ENCODE results near the gene STT3B. TPM values are rescaled to one million over a fixed set of nuclear protein-coding genes. Genes with fewer than 3 reads are reported as not detected.

Gene STT3B
- total RNA-seq, 1 experiment from 2014 or later = 149 TPM

DNA sequence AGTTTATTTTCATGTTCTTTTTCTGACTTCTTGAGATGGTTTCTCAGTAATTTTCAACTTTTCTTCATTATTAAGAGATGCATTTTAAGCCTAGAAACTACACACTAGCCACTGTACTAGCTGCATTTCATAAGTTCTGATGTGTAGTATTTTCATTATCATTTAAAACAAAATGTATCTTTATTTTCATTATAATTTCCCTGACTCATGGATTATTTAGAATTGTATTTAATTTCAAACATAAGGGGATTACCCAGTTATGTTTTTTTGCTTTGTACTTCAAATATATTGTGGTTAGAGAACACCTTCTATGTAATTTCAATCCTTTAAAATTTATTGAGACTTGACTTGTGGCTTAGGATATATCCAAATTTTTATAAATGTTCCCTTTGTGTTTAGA is 44.5 kb downstream of the STT3B start:
- Histone ChIP-seq H3K4me2 (ENCODE audit: low read length) (no peak overlapping the region), H3K9me2 (replicated peaks; ENCODE audit: low read length) (no peaks in the 10 kb centered on the region), H3K9ac (ENCODE audit: low read length) (no peak overlapping the region), H3K4me1 (ENCODE audit: insufficient read depth, low read length) (0 out of 2 replicates have a peak, but pooled peaks cover 2% of the 10 kb centered on the region), H3K27me3 (ENCODE audit: low read length) (no peaks in the 10 kb centered on the region), H3K36me3 (ENCODE audit: low read depth, low read length) (peaks cover 25% of the 10 kb centered on the region), H3K9me3 (ENCODE audit: low read length) (no peaks in the 10 kb centered on the region), H3K79me2 (ENCODE audit: low read length) (peaks cover 92% of the 10 kb centered on the region), H2AFZ (ENCODE audit: low read length) (no peak overlapping the region), H4K20me1 (ENCODE audit: low read length) (peaks cover 51% of the 10 kb centered on the region), H3F3A (ENCODE audit: low read length, unreplicated experiment) (peaks cover 4% of the 10 kb centered on the region), H3K27ac (ENCODE audit: low read length) (no peak overlapping the region), H3K4me3 (ENCODE audit: low read length) (no peak overlapping the region)
- TF ChIP-seq, protein P1, sequence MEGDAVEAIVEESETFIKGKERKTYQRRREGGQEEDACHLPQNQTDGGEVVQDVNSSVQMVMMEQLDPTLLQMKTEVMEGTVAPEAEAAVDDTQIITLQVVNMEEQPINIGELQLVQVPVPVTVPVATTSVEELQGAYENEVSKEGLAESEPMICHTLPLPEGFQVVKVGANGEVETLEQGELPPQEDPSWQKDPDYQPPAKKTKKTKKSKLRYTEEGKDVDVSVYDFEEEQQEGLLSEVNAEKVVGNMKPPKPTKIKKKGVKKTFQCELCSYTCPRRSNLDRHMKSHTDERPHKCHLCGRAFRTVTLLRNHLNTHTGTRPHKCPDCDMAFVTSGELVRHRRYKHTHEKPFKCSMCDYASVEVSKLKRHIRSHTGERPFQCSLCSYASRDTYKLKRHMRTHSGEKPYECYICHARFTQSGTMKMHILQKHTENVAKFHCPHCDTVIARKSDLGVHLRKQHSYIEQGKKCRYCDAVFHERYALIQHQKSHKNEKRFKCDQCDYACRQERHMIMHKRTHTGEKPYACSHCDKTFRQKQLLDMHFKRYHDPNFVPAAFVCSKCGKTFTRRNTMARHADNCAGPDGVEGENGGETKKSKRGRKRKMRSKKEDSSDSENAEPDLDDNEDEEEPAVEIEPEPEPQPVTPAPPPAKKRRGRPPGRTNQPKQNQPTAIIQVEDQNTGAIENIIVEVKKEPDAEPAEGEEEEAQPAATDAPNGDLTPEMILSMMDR (conservative IDR thresholded peaks at IDR 0.05; ENCODE audit: low read depth, low read length) = no peak
- TF ChIP-seq EZH2phosphoT487 (IDR thresholded peaks at IDR 0.05; ENCODE audit: borderline replicate concordance, low read length) (no peak), EZH2 (IDR thresholded peaks at IDR 0.05; ENCODE audit: low read length, unreplicated experiment) (no peak)
- POLR2A ChIA-PET (ENCODE audit: unreplicated experiment) = no interaction called here
- DNase-seq (no peak), ATAC-seq (no peak)
- CTCF ChIA-PET = no interaction called here
- no TSS peak for BruUV-seq (replicated peaks)
- intact Hi-C loops (cut with micrococcal nuclease) = no loop called here

DNA sequence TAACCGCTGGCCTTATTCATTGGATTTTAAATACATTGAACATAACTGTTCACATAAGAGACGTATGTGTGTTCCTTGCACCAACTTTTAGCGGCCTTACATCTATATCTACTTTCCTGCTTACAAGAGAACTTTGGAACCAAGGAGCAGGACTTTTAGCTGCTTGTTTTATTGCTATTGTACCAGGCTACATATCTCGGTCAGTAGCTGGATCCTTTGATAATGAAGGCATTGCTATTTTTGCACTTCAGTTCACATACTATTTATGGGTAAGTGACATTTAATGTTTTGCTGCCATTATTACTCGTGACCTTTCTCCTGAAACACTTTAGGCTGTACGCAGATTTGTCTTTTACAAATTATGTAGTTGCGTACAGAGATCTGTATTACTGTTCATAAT is 47.1 kb downstream of the STT3B start:
- peaks cover 37% of the 10 kb centered on the region for H3K36me3 ChIP-seq (ENCODE audit: low read depth, low read length)
- no peak overlapping the region for H3K9ac ChIP-seq (ENCODE audit: low read length)
- no peaks in the 10 kb centered on the region for H3K9me3 ChIP-seq (ENCODE audit: low read length)
- H3F3A ChIP-seq (ENCODE audit: low read length, unreplicated experiment) = peaks cover 4% of the 10 kb centered on the region
- no peak for ATAC-seq
- peaks cover 29% of the 10 kb centered on the region for H4K20me1 ChIP-seq (ENCODE audit: low read length)
- H3K79me2 ChIP-seq (ENCODE audit: low read length) = peaks cover 92% of the 10 kb centered on the region
- intact Hi-C loops (cut with micrococcal nuclease) = no loop called here
- BruUV-seq (replicated peaks) = no TSS peak
- H2AFZ ChIP-seq (ENCODE audit: low read length) = no peak overlapping the region
- DNase-seq = no peak
- TF ChIP-seq EZH2phosphoT487 (IDR thresholded peaks at IDR 0.05; ENCODE audit: borderline replicate concordance, low read length) = no peak
- no peak for TF ChIP-seq EZH2 (IDR thresholded peaks at IDR 0.05; ENCODE audit: low read length, unreplicated experiment)
- TF ChIP-seq, protein P1 (conservative IDR thresholded peaks at IDR 0.05; ENCODE audit: low read depth, low read length) = no peak
- no peak overlapping the region for H3K27ac ChIP-seq (ENCODE audit: low read length)
- H3K27me3 ChIP-seq (ENCODE audit: low read length) = no peaks in the 10 kb centered on the region
- H3K4me2 ChIP-seq (ENCODE audit: low read length) = no peak overlapping the region
- no peak overlapping the region for H3K4me3 ChIP-seq (ENCODE audit: low read length)
- POLR2A ChIA-PET (ENCODE audit: unreplicated experiment) = no interaction called here
- no peaks in the 10 kb centered on the region for H3K9me2 ChIP-seq (replicated peaks; ENCODE audit: low read length)
- CTCF ChIA-PET = no interaction called here
- H3K4me1 ChIP-seq (ENCODE audit: insufficient read depth, low read length) = 0 out of 2 replicates have a peak, but pooled peaks cover 2% of the 10 kb centered on the region

DNA sequence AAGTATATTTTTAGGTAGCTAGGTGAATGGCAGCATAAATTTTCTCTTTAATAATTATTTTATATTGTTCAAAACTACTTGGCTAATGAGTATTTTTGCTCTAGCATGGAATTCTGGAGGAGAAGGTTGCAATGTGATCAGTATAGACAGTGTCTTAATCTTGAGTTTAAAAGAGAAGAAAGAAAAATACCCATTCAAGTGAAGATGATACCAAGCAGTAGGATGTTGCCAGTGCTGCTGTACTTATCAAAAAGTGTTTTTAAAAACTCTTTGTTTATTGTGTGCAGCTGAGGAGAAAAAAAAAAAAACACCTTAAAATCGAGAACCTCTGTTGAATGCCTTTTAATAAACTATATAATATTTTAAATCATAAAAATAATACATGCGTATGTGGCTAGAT is 47.9 kb downstream of the STT3B start:
- CTCF ChIA-PET = no interaction called here
- Histone ChIP-seq H3K79me2 (ENCODE audit: low read length) (peaks cover 92% of the 10 kb centered on the region), H3K27me3 (ENCODE audit: low read length) (no peaks in the 10 kb centered on the region), H3K36me3 (ENCODE audit: low read depth, low read length) (peaks cover 37% of the 10 kb centered on the region), H2AFZ (ENCODE audit: low read length) (no peak overlapping the region), H4K20me1 (ENCODE audit: low read length) (peaks cover 23% of the 10 kb centered on the region), H3K27ac (ENCODE audit: low read length) (no peak overlapping the region), H3K9me2 (replicated peaks; ENCODE audit: low read length) (no peaks in the 10 kb centered on the region), H3K4me3 (ENCODE audit: low read length) (no peak overlapping the region), H3K4me2 (ENCODE audit: low read length) (no peak overlapping the region), H3K9ac (ENCODE audit: low read length) (no peak overlapping the region), H3K4me1 (ENCODE audit: insufficient read depth, low read length) (no peaks in the 10 kb centered on the region), H3F3A (ENCODE audit: low read length, unreplicated experiment) (no peaks in the 10 kb centered on the region), H3K9me3 (ENCODE audit: low read length) (no peaks in the 10 kb centered on the region)
- TF ChIP-seq, protein P1 (conservative IDR thresholded peaks at IDR 0.05; ENCODE audit: low read depth, low read length) = no peak
- no peak for TF ChIP-seq EZH2 (IDR thresholded peaks at IDR 0.05; ENCODE audit: low read length, unreplicated experiment)
- TF ChIP-seq EZH2phosphoT487 (IDR thresholded peaks at IDR 0.05; ENCODE audit: borderline replicate concordance, low read length) = no peak
- POLR2A ChIA-PET (ENCODE audit: unreplicated experiment) = no interaction called here
- intact Hi-C loops (cut with micrococcal nuclease) = no loop called here
- no peak for DNase-seq
- no TSS peak for BruUV-seq (replicated peaks)
- ATAC-seq = no peak
